Measurements from ENCODE around the gene SH3BP5L. TPM values are rescaled to one million over a fixed set of nuclear protein-coding genes. Genes with fewer than 3 reads are reported as not detected.

Gene SH3BP5L
- total and polyA plus RNA-seq, 10 of the 15 experiments (the other 5 are each of a cell fraction or from before 2014, with no cell fraction given) = 1.1 to 22.8 (median 10.9) TPM

- no peak overlapping the region for H3K9ac ChIP-seq (ENCODE audit: control insufficient read depth, insufficient read depth, low read length)
- SMC1A ChIA-PET (ENCODE audit: uncharacterized antibody, unreplicated experiment) = no interaction called here
- peak overlapping the region; percentile 26 for H2AFZ ChIP-seq (ENCODE audit: control insufficient read depth, low read depth, low read length)
- TF ChIP-seq SREBF1 (IDR thresholded peaks at IDR 0.05; ENCODE audit: low read length) (no peak), HDAC2 (IDR thresholded peaks at IDR 0.05) (no peak), MEF2A (IDR thresholded peaks at IDR 0.05; ENCODE audit: insufficient read depth, low read depth, low read length) (no peak), IKZF2 (IDR thresholded peaks at IDR 0.05) (no peak), CBX5 (IDR thresholded peaks at IDR 0.05; ENCODE audit: low read depth) (no peak), TAF1 (IDR thresholded peaks at IDR 0.05; ENCODE audit: borderline replicate concordance, low read depth, low read length) (no peak), NR2C2 (IDR thresholded peaks at IDR 0.05; ENCODE audit: borderline replicate concordance, control insufficient read depth, insufficient read length, low read depth) (no peak), RAD21 (IDR thresholded peaks at IDR 0.05; ENCODE audit: insufficient read depth, low read depth, low read length) (no peak)
- TF ChIP-seq, protein P1, sequence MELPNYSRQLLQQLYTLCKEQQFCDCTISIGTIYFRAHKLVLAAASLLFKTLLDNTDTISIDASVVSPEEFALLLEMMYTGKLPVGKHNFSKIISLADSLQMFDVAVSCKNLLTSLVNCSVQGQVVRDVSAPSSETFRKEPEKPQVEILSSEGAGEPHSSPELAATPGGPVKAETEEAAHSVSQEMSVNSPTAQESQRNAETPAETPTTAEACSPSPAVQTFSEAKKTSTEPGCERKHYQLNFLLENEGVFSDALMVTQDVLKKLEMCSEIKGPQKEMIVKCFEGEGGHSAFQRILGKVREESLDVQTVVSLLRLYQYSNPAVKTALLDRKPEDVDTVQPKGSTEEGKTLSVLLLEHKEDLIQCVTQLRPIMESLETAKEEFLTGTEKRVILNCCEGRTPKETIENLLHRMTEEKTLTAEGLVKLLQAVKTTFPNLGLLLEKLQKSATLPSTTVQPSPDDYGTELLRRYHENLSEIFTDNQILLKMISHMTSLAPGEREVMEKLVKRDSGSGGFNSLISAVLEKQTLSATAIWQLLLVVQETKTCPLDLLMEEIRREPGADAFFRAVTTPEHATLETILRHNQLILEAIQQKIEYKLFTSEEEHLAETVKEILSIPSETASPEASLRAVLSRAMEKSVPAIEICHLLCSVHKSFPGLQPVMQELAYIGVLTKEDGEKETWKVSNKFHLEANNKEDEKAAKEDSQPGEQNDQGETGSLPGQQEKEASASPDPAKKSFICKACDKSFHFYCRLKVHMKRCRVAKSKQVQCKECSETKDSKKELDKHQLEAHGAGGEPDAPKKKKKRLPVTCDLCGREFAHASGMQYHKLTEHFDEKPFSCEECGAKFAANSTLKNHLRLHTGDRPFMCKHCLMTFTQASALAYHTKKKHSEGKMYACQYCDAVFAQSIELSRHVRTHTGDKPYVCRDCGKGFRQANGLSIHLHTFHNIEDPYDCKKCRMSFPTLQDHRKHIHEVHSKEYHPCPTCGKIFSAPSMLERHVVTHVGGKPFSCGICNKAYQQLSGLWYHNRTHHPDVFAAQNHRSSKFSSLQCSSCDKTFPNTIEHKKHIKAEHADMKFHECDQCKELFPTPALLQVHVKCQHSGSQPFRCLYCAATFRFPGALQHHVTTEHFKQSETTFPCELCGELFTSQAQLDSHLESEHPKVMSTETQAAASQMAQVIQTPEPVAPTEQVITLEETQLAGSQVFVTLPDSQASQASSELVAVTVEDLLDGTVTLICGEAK (IDR thresholded peaks at IDR 0.05; ENCODE audit: borderline replicate concordance) = no peak
- TF ChIP-seq, protein P2, sequence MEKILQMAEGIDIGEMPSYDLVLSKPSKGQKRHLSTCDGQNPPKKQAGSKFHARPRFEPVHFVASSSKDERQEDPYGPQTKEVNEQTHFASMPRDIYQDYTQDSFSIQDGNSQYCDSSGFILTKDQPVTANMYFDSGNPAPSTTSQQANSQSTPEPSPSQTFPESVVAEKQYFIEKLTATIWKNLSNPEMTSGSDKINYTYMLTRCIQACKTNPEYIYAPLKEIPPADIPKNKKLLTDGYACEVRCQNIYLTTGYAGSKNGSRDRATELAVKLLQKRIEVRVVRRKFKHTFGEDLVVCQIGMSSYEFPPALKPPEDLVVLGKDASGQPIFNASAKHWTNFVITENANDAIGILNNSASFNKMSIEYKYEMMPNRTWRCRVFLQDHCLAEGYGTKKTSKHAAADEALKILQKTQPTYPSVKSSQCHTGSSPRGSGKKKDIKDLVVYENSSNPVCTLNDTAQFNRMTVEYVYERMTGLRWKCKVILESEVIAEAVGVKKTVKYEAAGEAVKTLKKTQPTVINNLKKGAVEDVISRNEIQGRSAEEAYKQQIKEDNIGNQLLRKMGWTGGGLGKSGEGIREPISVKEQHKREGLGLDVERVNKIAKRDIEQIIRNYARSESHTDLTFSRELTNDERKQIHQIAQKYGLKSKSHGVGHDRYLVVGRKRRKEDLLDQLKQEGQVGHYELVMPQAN (conservative IDR thresholded peaks at IDR 0.05) = no peak
- TF ChIP-seq, protein P3, sequence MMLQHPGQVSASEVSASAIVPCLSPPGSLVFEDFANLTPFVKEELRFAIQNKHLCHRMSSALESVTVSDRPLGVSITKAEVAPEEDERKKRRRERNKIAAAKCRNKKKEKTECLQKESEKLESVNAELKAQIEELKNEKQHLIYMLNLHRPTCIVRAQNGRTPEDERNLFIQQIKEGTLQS (IDR thresholded peaks at IDR 0.05; ENCODE audit: borderline replicate concordance, extremely low read depth, low read depth, low read length) = no peak
- TF ChIP-seq, protein P4, sequence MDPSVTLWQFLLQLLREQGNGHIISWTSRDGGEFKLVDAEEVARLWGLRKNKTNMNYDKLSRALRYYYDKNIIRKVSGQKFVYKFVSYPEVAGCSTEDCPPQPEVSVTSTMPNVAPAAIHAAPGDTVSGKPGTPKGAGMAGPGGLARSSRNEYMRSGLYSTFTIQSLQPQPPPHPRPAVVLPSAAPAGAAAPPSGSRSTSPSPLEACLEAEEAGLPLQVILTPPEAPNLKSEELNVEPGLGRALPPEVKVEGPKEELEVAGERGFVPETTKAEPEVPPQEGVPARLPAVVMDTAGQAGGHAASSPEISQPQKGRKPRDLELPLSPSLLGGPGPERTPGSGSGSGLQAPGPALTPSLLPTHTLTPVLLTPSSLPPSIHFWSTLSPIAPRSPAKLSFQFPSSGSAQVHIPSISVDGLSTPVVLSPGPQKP (IDR thresholded peaks at IDR 0.05; ENCODE audit: low read depth, low read length) = no peak
- H3K9me3 ChIP-seq (replicated peaks; ENCODE audit: control insufficient read depth, insufficient read depth, low read length) = no peaks in the 10 kb centered on the region
- H3K79me2 ChIP-seq (ENCODE audit: control insufficient read depth, insufficient read depth, low read length) = peaks cover 9% of the 10 kb centered on the region
- no peak overlapping the region for H3K4me2 ChIP-seq (ENCODE audit: control insufficient read depth, insufficient read depth)
- RAD21 ChIA-PET (ENCODE audit: unreplicated experiment) = no interaction called here
- no peak overlapping the region for H3K4me3 ChIP-seq
- POLR2A ChIA-PET = no interaction called here
- no peaks in the 10 kb centered on the region for H3K27me3 ChIP-seq (replicated peaks in 1 of 2; ENCODE audit: control insufficient read depth in 2 of 2, insufficient read depth in 2 of 2, low read length in 1 of 2)
- FAIRE-seq = no peak
- no peak for DNase-seq (ENCODE audit: low read depth, low spot score)
- H3K27ac ChIP-seq (ENCODE audit: control insufficient read depth, insufficient read depth) = no peak overlapping the region
- BruUV-seq (replicated peaks) = no TSS peak
- CTCF ChIA-PET = no interaction called here
- ATAC-seq = no peak
- peaks cover 4% of the 10 kb centered on the region; the same call in 1 of the 2 replicates for H3K4me1 ChIP-seq (ENCODE audit: control insufficient read depth, insufficient read depth, low read length)
- intact Hi-C loops (cut with micrococcal nuclease; ENCODE audit: unreplicated experiment) (no loop called here), in situ Hi-C loops (cut with MboI) (no loop called here)
- 46% methylated on average over 7 of the region's 7 CpGs for WGBS (ENCODE audit: insufficient coverage, insufficient replicate concordance, low lambda C conversion rate, missing lambda C conversion rate)
- no peaks in the 10 kb centered on the region for H3K36me3 ChIP-seq (ENCODE audit: control insufficient read depth in 2 of 2, insufficient read depth in 2 of 2, low read length in 1 of 2)
- no peaks in the 10 kb centered on the region for H4K20me1 ChIP-seq (ENCODE audit: control insufficient read depth, insufficient read depth)
These were observed 8.7 kb upstream of the SH3BP5L start for GRCh38 chr1:248834343-248834940.
